OCI-LY7 (cell line): Measurements from ENCODE around the gene CEP89. TPM values are rescaled to one million over a fixed set of nuclear protein-coding genes. Genes with fewer than 3 reads are reported as not detected.
"Not testable (repeated sequence)": the region's sequence is repeated elsewhere in the genome, so short reads cannot be mapped to it uniquely, and the experiment has no call there.

Source experiments
- BruUV-seq: library from RNA; stranded (reverse); fragments of 400-500 nt; replicated peaks from 2 replicates; lab custom pipeline; 2021; lab: Mats Ljungman, UMichigan
- CTCF ChIA-PET: fragments of 300-600 bp; sonication (Branson Sonifier 250); formaldehyde crosslinking; loops from one replicate; lab custom pipeline; 2022; ENCODE audit warnings: antibody characterized with exemption; ENCODE audit not compliant: unreplicated experiment; lab: Charles Lee
- POLR2A ChIA-PET: fragments of 300-600 bp; sonication (Branson Sonifier 250); formaldehyde crosslinking; loops from one replicate; lab custom pipeline; 2022; ENCODE audit warnings: antibody characterized with exemption; lab: Charles Lee
- DNase-seq: peaks from one replicate; pipeline ENCODE4 v3.0.0-alpha.2; 2015; ENCODE audit warnings: low spot score
- H2AFZ ChIP-seq: fragments of 200-600 bp; sonication (generic), shearing (Covaris generic); 2 replicates; pipeline ENCODE4 v1.6.1; 2014; ENCODE audit warnings: mild to moderate bottlenecking, antibody characterized with exemption, low read length, moderate library complexity
- H3K27ac ChIP-seq: fragments of 200-600 bp; sonication (generic); 2 replicates; pipeline ENCODE4 v1.5.1; 2014; ENCODE audit warnings: mixed run types, low read depth, mild to moderate bottlenecking, moderate library complexity, low read length, inconsistent platforms; ENCODE audit not compliant: poor library complexity, severe bottlenecking
- H3K36me3 ChIP-seq: fragments of 200-600 bp; sonication (generic); 2 replicates; pipeline ENCODE4 v1.6.1; 2014; ENCODE audit warnings: mild to moderate bottlenecking, antibody characterized with exemption, low read length, moderate library complexity, mixed read lengths; ENCODE audit not compliant: insufficient read depth
- H3K4me1 ChIP-seq: fragments of 200-600 bp; sonication (generic); 2 replicates; pipeline ENCODE4 v1.5.1; 2014; ENCODE audit warnings: mild to moderate bottlenecking, low read length; ENCODE audit not compliant: insufficient read depth, poor library complexity, severe bottlenecking
- H3K4me2 ChIP-seq: fragments of 200-600 bp; sonication (generic); 2 replicates; pipeline ENCODE4 v1.6.1; 2014; ENCODE audit warnings: mild to moderate bottlenecking, low read length
- H3K4me3 ChIP-seq: fragments of 200-600 bp; sonication (generic); 2 replicates; pipeline ENCODE4 v1.5.1; 2014; ENCODE audit warnings: mild to moderate bottlenecking, low read depth, low read length; ENCODE audit not compliant: poor library complexity, severe bottlenecking
- H3K79me2 ChIP-seq: fragments of 200-600 bp; sonication (generic); 2 replicates; pipeline ENCODE4 v1.6.1; 2016; ENCODE audit warnings: low read depth, mild to moderate bottlenecking, low read length, moderate library complexity, mixed read lengths; ENCODE audit not compliant: insufficient read depth
- H3K9me2 ChIP-seq: fragments of 200-600 bp; sonication (generic); 2 replicates; pipeline ENCODE4 v1.6.1; 2016; ENCODE audit warnings: mild to moderate bottlenecking, low read length, mixed read lengths; ENCODE audit not compliant: insufficient read depth
- H3K9me3 ChIP-seq: fragments of 200-600 bp; sonication (generic); 2 replicates; pipeline ENCODE4 v1.6.1; 2014; ENCODE audit warnings: mild to moderate bottlenecking, mixed run types, low read length, mixed read lengths
- H4K20me1 ChIP-seq: fragments of 200-600 bp; sonication (generic); 2 replicates; pipeline ENCODE4 v1.6.1; 2014; ENCODE audit warnings: mild to moderate bottlenecking, antibody characterized with exemption, low read length, moderate library complexity, mixed read lengths; ENCODE audit not compliant: insufficient read depth
- CTCF ChIP-seq: fragments of 200-600 bp; sonication (generic); conservative IDR thresholded peaks from 2 replicates; pipeline ENCODE4 v1.5.1; 2014; ENCODE audit warnings: mild to moderate bottlenecking, antibody characterized with exemption, low read length, moderate library complexity, mixed read lengths
- EZH2phosphoT487 ChIP-seq: fragments of 200-600 bp; sonication (generic); IDR thresholded peaks from 2 replicates; pipeline ENCODE4 v1.6.1; 2018; ENCODE audit warnings: low read depth, borderline replicate concordance, mild to moderate bottlenecking, mixed run types, antibody characterized with exemption, low read length, moderate library complexity, mixed read lengths
- intact Hi-C: fragments of 100-400 bp; cut with micrococcal nuclease; formaldehyde crosslinking; loops from one replicate; pipeline ENCODE4 v1.10.0; 2022; ENCODE audit not compliant: unreplicated experiment
- total RNA-seq, 2 experiments: library from RNA; depleted of rRNA in 1 of 2; stranded (reverse); fragments of >200 nt in 1 of 2; shearing (Covaris generic) in 1 of 2; gene quantifications; 2 replicates each; pipeline ENCODE4 v1.2.3, GENCODE V29; 2014 to 2022

CEP89 gene
- total RNA-seq, 2 experiments from 2014 or later = 15.8 to 20.6 TPM

GRCh38 chr19:32852216-32852615 is 119.5 kb downstream of the CEP89 start:
- intact Hi-C loops = no loop called here
- no TSS peak for BruUV-seq
- ChIA-PET POLR2A (no interaction called here), CTCF (no interaction called here)
- no peaks in the 10 kb centered on the region for H3K9me3 ChIP-seq
- no peak overlapping the region for H3K4me2 ChIP-seq
- TF ChIP-seq CTCF = no peak
- TF ChIP-seq EZH2phosphoT487 = no peak
- no peak overlapping the region for H3K27ac ChIP-seq
- no peaks in the 10 kb centered on the region for H3K36me3 ChIP-seq
- no peak overlapping the region for H3K4me3 ChIP-seq
- no peak for DNase-seq
- no peak overlapping the region for H2AFZ ChIP-seq
- H3K9me2 ChIP-seq = no peaks in the 10 kb centered on the region
- no peaks in the 10 kb centered on the region for H3K4me1 ChIP-seq
- H3K79me2 ChIP-seq = no peaks in the 10 kb centered on the region
- no peaks in the 10 kb centered on the region for H4K20me1 ChIP-seq

DNA sequence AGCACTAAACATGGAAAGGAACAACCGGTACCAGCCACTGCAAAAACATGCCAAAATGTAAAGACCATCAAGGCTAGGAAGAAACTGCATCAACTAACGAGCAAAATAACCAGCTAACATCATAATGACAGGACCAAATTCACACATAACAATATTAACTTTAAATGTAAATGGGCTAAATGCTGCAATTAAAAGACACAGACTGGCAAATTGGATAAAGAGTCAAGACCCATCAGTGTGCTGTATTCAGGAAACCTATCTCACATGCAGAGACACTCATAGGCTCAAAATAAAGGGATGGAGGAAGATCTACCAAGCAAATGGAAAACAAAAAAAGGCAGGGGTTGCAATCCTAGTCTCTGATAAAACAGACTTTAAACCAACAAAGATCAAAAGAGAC is 123.7 kb downstream of the CEP89 start:
- H4K20me1 ChIP-seq, H3K36me3 ChIP-seq, BruUV-seq, intact Hi-C loops, H3K9me2 ChIP-seq, H3K4me2 ChIP-seq, H3K9me3 ChIP-seq, POLR2A ChIA-PET, H3K4me1 ChIP-seq, DNase-seq, H3K27ac ChIP-seq, H3K4me3 ChIP-seq, H3K79me2 ChIP-seq, H2AFZ ChIP-seq, CTCF ChIA-PET: not testable (repeated sequence)

DNA sequence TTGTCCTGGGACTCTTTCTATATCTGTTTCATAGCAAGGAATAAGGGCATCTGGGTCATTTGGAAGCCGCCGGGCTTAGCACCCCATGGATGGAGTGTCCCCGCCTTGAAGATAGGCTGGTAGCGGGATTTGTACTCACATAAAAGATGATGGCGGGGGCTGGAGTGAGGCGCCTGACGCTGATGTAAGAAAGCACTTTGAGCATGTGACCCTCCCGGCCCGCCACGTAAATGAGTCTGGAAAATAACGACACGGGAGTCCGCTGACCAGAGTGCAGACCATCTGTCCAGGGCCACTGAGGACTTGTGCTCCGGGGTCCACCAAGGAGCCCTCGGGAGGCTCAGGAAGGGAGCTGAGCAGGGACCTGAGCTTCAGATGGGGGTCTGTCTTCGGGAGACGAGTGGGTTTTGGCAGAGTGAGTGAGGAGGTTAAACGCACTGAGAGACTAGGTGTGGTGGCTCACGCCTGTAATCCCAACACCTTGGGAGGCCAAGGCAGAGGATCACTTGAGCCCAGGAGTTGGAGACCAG is 128.0 kb downstream of the CEP89 start:
- BruUV-seq = no TSS peak
- TF ChIP-seq EZH2phosphoT487 (no peak), CTCF (no peak)
- intact Hi-C loops = no loop called here
- Histone ChIP-seq H3K4me2 (no peak overlapping the region), H3K79me2 (no peaks in the 10 kb centered on the region), H2AFZ (no peak overlapping the region), H3K4me1 (no peaks in the 10 kb centered on the region), H4K20me1 (no peaks in the 10 kb centered on the region), H3K9me3 (no peaks in the 10 kb centered on the region), H3K4me3 (no peak overlapping the region), H3K36me3 (no peaks in the 10 kb centered on the region), H3K27ac (no peak overlapping the region), H3K9me2 (no peaks in the 10 kb centered on the region)
- ChIA-PET POLR2A (no interaction called here), CTCF (no interaction called here)
- DNase-seq = no peak
